H7 (cell line): ENCODE results near the gene PRIM1. TPM values are rescaled to one million over a fixed set of nuclear protein-coding genes. Genes with fewer than 3 reads are reported as not detected.
"Not testable (repeated sequence)": the region's sequence is repeated elsewhere in the genome, so short reads cannot be mapped to it uniquely, and the experiment has no call there.

Source experiments
- DNase-seq: peaks from one replicate; pipeline ENCODE4 v3.0.0; 2012
- H3K27me3 ChIP-seq: 2 replicates; pipeline ENCODE4 v1.6.0; 2011; ENCODE audit warnings: mild to moderate bottlenecking, low read length; ENCODE audit not compliant: control insufficient read depth, insufficient read depth
- H3K36me3 ChIP-seq: replicated peaks from 2 replicates; pipeline ENCODE4 v1.5.1; 2011; ENCODE audit warnings: low read length; ENCODE audit not compliant: control insufficient read depth, insufficient read depth
- H3K4me3 ChIP-seq: 2 replicates; pipeline ENCODE4 v1.5.1; 2011; ENCODE audit warnings: low read depth, mild to moderate bottlenecking, control low read depth, low read length, moderate library complexity; ENCODE audit not compliant: insufficient read depth
- total RNA-seq: library from RNA; depleted of rRNA; stranded (reverse); fragments of >200 nt; shearing (Covaris generic); gene quantifications from 2 replicates; pipeline ENCODE4 v1.2.3, GENCODE V29; 2014

PRIM1 gene
- total RNA-seq, 1 experiment from 2014 or later, result 44.0 TPM

DNA sequence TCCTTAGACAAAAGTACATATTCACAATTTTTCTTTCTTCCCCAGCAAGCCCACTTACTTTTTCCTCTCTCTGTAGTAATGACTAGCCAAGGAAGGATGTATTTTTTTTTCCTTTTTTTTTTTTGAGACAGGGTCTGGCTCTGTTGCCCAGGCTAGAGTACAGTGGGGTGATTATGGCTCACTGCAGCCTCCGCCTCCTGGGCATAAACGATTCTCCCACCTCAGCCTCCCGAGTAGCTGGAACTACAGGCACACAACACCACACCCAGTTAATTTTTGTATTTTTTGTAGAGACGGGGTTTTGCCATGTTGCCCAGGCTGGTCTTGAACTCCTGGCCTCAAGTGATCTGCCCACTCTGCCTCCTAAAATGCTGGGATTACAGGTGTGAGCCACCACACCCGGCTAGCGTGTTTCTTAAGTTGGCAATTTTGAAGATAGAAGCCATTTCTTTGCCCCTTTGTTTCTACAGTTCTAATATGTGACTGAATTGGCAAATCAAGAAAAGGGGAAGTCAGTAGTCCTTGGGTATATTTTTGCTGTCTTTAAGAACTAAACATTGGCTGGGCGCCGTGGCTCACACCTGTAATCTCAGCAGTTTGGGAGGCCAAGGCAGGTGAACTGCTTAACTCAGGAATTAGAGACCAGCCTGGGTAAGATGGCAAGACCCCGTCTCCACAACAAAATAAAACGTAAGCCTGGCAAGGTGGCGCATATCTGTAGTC is 23.8 kb downstream of the PRIM1 start:
- DNase-seq, result no peak
- Histone ChIP-seq H3K27me3 (no peaks in the 10 kb centered on the region), H3K4me3 (no peak overlapping the region), H3K36me3 (peaks cover 6% of the 10 kb centered on the region)

DNA sequence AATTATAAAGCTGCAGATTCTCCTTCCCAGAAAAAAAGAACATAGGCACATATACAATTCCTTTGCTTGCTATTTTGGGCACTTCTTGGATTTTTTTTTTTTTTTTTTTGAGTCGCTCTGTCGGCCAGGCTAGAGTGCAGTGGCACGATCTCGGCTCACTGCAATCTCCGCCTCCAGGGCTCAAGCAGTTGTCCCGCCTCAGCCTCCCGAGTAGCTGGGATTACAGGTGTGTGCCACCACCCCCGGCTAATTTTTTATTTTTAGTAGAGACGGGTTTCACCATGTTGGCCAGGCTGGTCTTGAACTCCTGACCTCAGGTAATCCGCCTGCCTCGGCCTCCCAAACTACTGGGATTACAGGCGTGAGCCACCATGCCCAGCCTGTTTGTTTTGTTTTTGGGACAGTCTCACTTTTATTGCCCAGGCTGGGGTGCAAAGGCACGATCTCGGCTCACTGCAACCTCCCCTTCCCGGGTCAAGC is 25.9 kb downstream of the PRIM1 start:
- H3K27me3 ChIP-seq, DNase-seq, H3K4me3 ChIP-seq: not testable (repeated sequence)
- peaks cover 13% of the 10 kb centered on the region for H3K36me3 ChIP-seq

DNA sequence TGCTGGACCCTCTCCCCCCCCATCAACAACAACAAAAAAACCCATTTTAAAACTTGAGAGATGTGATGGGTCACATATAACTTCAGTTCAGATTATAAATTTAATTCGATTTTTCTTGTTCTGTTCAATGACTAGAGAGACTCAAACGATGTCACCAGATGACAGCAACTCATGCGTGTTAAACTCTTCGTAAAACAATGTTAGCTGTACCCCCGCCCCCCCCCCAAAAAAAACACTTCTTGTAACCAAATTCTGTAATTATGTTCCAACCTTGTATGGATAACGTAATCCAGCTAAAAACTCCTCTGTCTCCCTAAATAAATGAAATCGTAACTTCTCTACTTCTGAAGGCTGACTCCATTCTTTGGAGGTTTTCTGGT is 26.4 kb downstream of the PRIM1 start:
- H3K4me3 ChIP-seq, result peak overlapping the region; percentile 100
- H3K27me3 ChIP-seq, result no peaks in the 10 kb centered on the region
- DNase-seq, result peak; percentile 9
- peaks cover 16% of the 10 kb centered on the region for H3K36me3 ChIP-seq

DNA sequence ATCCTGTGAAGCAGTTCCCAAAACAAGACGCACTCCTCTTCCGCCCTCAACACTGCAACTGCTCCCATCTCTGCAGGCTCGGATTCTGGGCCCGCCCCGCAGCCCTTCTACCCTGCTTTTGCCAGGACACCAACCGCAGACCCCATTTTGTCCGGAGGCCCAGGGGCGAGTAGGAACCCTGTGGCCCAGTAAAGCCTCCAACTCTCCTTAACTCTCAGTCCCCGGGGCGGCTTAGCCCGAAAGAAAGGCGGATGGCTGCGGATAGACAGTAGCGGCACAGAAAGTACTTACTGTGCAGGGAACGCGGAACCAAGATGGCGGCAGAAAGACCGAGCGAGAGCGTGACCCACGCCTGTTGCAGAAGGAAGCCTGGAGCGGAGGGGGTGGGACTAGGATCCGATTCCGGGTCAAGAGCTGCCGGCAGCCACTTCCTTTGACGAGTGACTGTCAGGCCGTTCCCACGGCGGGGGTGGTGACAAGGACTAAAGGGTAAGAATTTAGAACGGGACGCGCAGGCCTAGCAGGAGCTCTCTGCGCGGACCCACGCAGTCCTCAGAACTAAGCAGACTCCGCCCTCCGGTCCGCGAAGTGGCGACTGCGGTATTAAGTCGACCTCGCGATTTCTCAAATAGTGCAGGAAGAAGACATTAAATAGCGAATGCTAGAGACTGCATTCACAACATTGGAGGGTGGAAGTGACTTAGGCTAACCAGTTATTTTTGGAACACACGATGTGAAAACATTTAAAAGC is 27.0 kb downstream of the PRIM1 start, which contains the start of gene NACA:
Gene NACA (minus strand): TSS at position 328 of the 751 bp plus-strand sequence. CDS start 778 bp downstream, outside the sequence.
- peak; percentile 96 for DNase-seq
- Histone ChIP-seq H3K36me3 (peaks cover 20% of the 10 kb centered on the region), H3K27me3 (no peaks in the 10 kb centered on the region), H3K4me3 (peak within 1 kb of the TSS; percentile 100)

DNA sequence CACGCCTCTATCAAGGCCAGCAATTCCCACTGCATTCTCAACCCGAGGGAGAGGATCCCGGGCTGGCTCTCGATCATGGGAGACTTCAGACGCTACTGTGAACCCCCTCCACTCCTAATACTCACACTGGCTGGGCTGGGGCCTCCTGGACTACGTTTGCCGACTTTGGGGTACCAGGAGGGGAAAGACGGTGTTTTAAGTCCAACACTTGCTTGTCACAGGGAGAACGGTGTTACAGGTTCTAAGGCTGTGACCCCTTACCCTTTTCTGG is 27.5 kb downstream of the PRIM1 start:
- no peaks in the 10 kb centered on the region for H3K27me3 ChIP-seq
- DNase-seq, result peak; percentile 40
- peak overlapping the region; percentile 100 for H3K4me3 ChIP-seq
- peaks cover 25% of the 10 kb centered on the region for H3K36me3 ChIP-seq

DNA sequence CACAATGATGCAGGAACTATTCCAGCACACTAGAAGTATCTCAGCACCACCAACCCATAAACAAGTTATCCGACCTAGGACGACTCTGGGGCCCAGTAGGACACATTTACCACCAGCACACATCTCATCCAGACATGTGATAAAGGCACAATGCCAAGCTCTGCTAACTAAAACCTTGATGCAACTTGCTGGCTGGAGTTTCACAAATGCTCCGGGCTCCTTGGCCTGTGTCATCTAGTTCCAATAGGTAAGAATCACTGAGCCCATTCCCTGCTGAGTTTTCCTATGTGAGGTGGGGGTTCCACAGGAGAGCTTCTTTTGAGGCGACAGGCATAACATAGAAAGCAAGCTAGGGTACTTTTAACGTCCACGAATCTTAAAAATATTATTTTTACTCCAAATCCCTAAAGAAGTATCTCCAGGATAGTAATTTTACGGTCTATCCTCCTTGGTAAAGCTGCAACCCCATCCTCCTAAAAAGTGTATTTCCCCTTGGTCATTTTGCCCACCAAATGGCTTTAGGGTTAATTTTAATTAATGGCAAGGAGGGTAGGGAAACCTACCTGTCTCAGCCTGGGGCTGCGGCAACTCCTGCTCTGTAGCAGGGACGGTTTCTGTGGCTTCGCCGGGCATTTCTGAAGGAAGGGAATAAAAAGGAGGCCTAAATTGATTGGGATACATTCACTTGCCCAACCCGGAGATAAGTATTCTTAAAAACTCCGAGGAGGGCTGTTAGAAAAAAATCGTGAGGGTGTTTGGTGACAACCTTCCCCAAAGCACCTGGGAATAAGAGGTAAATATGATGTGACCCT is 28.0 kb downstream of the PRIM1 start:
- DNase-seq, result peak; percentile 25
- peak overlapping the region; percentile 100 for H3K4me3 ChIP-seq
- H3K27me3 ChIP-seq, result no peaks in the 10 kb centered on the region
- H3K36me3 ChIP-seq, result peaks cover 27% of the 10 kb centered on the region

DNA sequence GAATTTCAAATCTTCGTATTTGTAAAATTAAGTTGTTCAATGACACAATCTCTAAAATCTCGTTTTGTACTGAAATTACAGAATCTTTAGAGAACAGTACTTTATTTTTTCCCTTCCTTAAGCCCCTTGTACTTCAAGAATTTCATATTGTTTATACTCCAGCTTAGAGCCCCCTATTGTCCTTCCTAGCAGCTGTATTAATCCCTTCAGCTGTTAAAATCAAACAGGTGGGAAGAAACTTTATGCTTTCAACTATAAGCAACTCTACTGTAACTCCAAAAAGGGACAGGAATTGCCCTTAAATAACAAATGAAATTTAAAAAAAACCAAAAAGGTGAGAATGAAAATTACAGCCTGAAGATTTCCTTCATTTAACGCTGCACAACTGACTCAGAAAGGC is 28.8 kb downstream of the PRIM1 start:
- no peak for DNase-seq
- Histone ChIP-seq H3K36me3 (peaks cover 30% of the 10 kb centered on the region), H3K4me3 (peak overlapping the region; percentile 100), H3K27me3 (no peaks in the 10 kb centered on the region)

DNA sequence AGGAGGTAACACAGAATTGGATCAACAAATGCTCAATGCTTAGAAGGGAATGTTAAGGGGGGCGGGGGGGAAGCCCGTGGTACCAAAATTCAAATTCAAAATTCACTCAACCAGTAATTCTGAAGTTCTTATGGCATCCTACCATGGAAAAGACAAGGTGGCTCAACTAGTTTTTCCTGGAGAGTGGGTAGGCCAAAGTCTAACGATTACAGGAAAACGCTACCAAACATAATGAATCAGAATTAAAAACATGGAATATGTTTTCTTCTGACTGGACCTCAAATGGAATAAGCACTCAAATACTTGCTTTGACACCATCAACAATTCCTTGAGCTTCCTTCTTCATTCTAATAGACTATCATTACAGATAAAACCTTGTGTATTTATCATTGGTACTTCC is 29.3 kb downstream of the PRIM1 start:
- peak; percentile 18 for DNase-seq
- Histone ChIP-seq H3K4me3 (peak overlapping the region; percentile 100; the same call in 1 of the 2 replicates), H3K36me3 (peaks cover 30% of the 10 kb centered on the region), H3K27me3 (no peaks in the 10 kb centered on the region)

DNA sequence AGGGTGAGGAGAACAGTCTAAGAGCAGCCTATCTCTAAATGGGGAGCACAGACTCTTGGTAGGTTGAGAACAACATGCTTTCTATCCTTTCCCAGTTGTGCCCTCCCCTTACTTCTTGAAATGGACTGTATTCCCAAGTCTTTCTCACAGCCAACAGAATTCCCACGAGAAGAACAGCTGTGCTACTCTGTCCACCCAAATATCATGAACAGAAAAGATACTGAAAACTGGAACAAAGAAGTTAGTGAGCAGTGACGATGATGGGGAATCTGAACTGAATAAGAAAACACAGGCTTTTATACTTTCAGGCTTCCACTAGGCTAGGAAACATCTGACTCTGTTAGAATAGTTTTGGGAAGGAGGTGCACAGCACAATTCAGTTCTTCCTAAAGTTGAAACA is 30.4 kb downstream of the PRIM1 start:
- no peak for DNase-seq
- H3K4me3 ChIP-seq, result no peak overlapping the region
- H3K36me3 ChIP-seq, result peaks cover 30% of the 10 kb centered on the region
- H3K27me3 ChIP-seq, result no peaks in the 10 kb centered on the region

DNA sequence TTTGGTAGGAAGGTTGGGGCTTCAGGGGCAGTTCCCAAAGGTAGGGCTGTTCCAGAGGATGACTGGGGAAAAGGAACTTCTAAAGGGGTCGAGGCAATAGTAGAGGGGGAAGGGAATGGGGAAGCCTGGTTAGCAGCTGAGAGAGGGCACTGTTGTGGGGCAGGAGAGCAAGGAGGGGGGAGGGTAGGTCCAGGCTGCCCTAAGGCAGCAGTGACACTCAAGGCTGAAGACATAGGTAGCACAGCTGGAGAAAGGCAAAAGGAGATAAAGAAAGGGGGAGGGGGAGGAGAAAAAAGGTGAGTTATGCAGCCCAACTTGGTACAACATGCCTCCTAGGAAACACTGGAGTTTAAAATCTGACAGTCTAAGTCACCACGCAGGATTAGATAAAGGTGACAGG is 30.9 kb downstream of the PRIM1 start:
- Histone ChIP-seq H3K4me3 (no peak overlapping the region), H3K27me3 (no peaks in the 10 kb centered on the region), H3K36me3 (peaks cover 34% of the 10 kb centered on the region)
- no peak for DNase-seq

DNA sequence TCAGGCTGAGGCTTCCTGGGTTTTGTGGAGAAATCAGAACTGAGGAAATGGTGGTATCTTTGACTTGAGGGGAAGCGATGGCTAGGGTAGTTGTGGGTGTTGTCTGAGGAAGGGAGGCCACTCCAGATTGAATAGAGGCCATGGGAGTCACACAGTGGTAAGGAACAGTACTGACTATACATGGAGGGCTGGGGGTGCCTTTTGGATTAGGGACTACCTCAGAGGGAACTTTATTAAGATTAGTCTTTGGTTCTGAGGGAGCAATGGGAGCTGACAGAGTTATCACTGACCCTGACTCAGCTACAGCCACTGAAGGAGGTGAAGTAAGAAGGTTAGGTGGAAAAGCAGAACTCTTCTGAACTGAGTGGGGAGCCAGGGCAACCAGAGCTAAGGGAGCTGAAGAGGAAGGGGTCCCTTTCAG is 31.4 kb downstream of the PRIM1 start:
- no peak overlapping the region for H3K4me3 ChIP-seq
- no peaks in the 10 kb centered on the region for H3K27me3 ChIP-seq
- no peak for DNase-seq
- peaks cover 34% of the 10 kb centered on the region for H3K36me3 ChIP-seq

DNA sequence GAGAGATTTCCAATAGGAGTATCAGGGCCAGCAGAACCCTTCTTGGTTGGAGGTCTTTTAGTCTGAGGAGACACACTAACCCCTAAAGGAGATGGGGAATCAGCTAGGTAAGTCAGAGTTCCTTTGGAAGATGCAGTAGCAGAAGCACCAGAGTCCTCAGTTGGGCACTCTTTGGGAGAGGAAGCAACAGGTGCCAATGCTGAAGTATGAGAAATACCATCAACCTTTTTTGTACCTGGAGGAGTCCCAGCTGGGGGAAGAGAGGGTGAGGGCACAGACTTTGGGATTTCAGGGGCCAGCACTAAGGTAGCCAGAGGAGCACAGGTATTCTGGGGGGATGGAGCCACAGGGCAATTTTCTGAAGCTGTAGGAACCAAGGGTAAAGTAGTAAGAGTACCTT is 33.1 kb downstream of the PRIM1 start:
- DNase-seq, result no peak
- H3K36me3 ChIP-seq, result peaks cover 40% of the 10 kb centered on the region
- H3K27me3 ChIP-seq, result no peaks in the 10 kb centered on the region
- H3K4me3 ChIP-seq, result no peak overlapping the region

DNA sequence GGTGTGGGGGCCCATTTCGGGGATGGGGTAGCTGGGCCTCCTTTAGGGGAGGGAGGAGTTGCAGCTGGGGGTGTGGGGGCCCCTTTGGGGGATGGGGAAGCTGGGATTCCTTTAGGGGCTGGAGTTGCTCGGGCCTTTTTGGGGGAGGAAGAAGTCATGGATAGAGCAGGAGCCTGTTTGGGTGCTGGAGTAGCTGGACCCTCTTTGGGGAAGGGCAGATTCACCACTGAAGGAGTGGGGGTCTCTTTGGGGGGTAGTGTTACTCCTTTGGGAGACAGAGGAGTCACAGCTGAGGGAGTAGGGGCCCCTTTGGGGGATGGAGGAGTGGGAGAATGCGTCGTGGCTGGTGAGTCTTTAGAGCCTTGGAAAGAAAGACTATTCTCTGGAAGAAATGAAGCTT is 33.5 kb downstream of the PRIM1 start:
- no peak for DNase-seq
- H3K4me3 ChIP-seq, result no peak overlapping the region
- peaks cover 41% of the 10 kb centered on the region for H3K36me3 ChIP-seq
- H3K27me3 ChIP-seq, result no peaks in the 10 kb centered on the region

DNA sequence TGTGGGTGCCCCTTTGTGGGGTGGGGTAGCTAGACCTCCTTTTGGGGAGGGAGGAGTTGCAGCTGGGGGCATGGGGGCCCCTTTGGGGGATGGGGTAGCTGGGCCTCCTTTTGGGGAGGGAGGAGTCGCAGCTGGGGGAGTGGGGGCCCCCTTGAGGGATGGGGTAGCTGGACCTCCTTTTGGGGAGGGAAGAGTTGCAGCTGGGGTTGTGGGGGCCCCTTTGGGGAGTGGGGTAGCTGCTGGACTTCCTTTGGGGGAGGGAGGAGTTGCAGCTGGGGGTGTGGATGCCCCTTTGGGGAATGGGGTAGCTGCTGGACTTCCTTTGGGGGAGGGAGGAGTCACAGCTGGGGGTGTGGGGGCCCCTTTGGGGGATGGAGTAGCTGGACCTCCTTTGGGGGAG is 34.0 kb downstream of the PRIM1 start:
- peaks cover 46% of the 10 kb centered on the region for H3K36me3 ChIP-seq
- DNase-seq, result no peak
- H3K27me3 ChIP-seq, result no peaks in the 10 kb centered on the region
- H3K4me3 ChIP-seq, result no peak overlapping the region
